H1 (cell line): ENCODE measurements around the gene GSTT4. TPM values are rescaled to one million over a fixed set of nuclear protein-coding genes. Genes with fewer than 3 reads are reported as not detected.

Experiments
- CTCF ChIA-PET: fragments of 300-600 bp; sonication (Branson Sonifier 250); formaldehyde crosslinking; loops from one replicate; lab custom pipeline; 2021; ENCODE audit not compliant: partially characterized antibody; lab: Charles Lee
- POLR2A ChIA-PET: fragments of 300-600 bp; sonication (Branson Sonifier 250); formaldehyde crosslinking; loops from one replicate; lab custom pipeline; 2021; ENCODE audit warnings: inconsistent platforms; ENCODE audit not compliant: partially characterized antibody; lab: Charles Lee
- DNase-seq, 2 experiments: peaks; one replicate each; pipeline versions ENCODE4 v3.0.0 to v3.0.0-alpha.2; 2010 to 2022; ENCODE audit warnings: low spot score in 2 of 2, low read depth in 1 of 2, mixed read lengths in 1 of 2
- FAIRE-seq: peaks from 2 replicates; lab custom pipeline; 2011; peaks lifted over from hg19 to GRCh38; lab: Jason Lieb, UNC
- H2AFZ ChIP-seq: 2 replicates; pipeline ENCODE4 v1.8.1; 2012; ENCODE audit warnings: low read length, inconsistent platforms
- H2AK5ac ChIP-seq: 2 replicates; pipeline ENCODE4 v1.6.1; 2013; ENCODE audit warnings: low read depth, low read length
- H2BK120ac ChIP-seq: replicated peaks from 2 replicates; pipeline ENCODE3; 2013; ENCODE audit warnings: low read depth, low read length, inconsistent platforms
- H2BK12ac ChIP-seq: 2 replicates; pipeline ENCODE4 v1.6.1; 2013; ENCODE audit warnings: low read depth, low read length
- H2BK15ac ChIP-seq: 2 replicates; pipeline ENCODE4 v1.6.1; 2013; ENCODE audit warnings: low read length
- H2BK20ac ChIP-seq: 2 replicates; pipeline ENCODE4 v1.6.1; 2013; ENCODE audit warnings: low read length
- H2BK5ac ChIP-seq: 2 replicates; pipeline ENCODE4 v1.6.1; 2013; ENCODE audit warnings: low read depth, low read length
- H3K14ac ChIP-seq: 2 replicates; pipeline ENCODE4 v1.6.1; 2013; ENCODE audit warnings: inconsistent platforms; ENCODE audit not compliant: insufficient read length
- H3K18ac ChIP-seq: 2 replicates; pipeline ENCODE4 v1.6.1; 2013; ENCODE audit warnings: low read length; ENCODE audit errors: extremely low read depth
- H3K23ac ChIP-seq: 2 replicates; pipeline ENCODE4 v1.6.1; 2013; ENCODE audit warnings: inconsistent platforms; ENCODE audit not compliant: insufficient read length
- H3K23me2 ChIP-seq: 2 replicates; pipeline ENCODE4 v1.6.1; 2013; ENCODE audit warnings: low read depth, low read length
- H3K27ac ChIP-seq: 2 replicates; pipeline ENCODE4 v1.6.1; 2011; ENCODE audit warnings: low read depth, low read length, inconsistent platforms
- H3K27me3 ChIP-seq, 4 experiments: replicated peaks in 1 of 4; 1 replicate in 1 of 4; 2 replicates in 3 of 4; pipeline versions ENCODE4 v1.6.1 to v1.8.1; 2011 to 2013; ENCODE audit warnings: low read length in 3 of 4, mild to moderate bottlenecking in 3 of 4, inconsistent platforms in 2 of 4, mixed read lengths in 2 of 4, moderate library complexity in 1 of 4; ENCODE audit not compliant: control insufficient read depth in 3 of 4, insufficient read depth in 3 of 4; ENCODE audit errors: extremely low read depth in 1 of 4
- H3K36me3 ChIP-seq, 4 experiments: 2 replicates each; pipeline versions ENCODE4 v1.6.1 to v1.8.1; 2011 to 2013; ENCODE audit warnings: mild to moderate bottlenecking in 4 of 4, low read length in 3 of 4, moderate library complexity in 2 of 4, control low read depth in 1 of 4, inconsistent platforms in 1 of 4; ENCODE audit not compliant: insufficient read depth in 4 of 4, control insufficient read depth in 2 of 4
- H3K4ac ChIP-seq: replicated peaks from 2 replicates; pipeline ENCODE3; 2013; ENCODE audit warnings: low read length, low read depth, mixed read lengths, inconsistent platforms; ENCODE audit not compliant: insufficient read length
- H3K4me1 ChIP-seq, 4 experiments: replicated peaks in 1 of 4; 1 replicate in 1 of 4; 2 replicates in 3 of 4; pipeline versions ENCODE4 v1.6.1 to v1.8.1; 2011 to 2013; ENCODE audit warnings: low read length in 3 of 4, inconsistent platforms in 2 of 4, mixed read lengths in 1 of 4; ENCODE audit not compliant: insufficient read depth in 4 of 4, control insufficient read depth in 3 of 4
- H3K4me2 ChIP-seq, 2 experiments: 2 replicates each; pipeline versions ENCODE4 v1.6.1 to v1.8.1; 2011 to 2013; ENCODE audit warnings: low read depth in 2 of 2, low read length in 2 of 2, control low read depth in 1 of 2, inconsistent platforms in 1 of 2, mild to moderate bottlenecking in 1 of 2; ENCODE audit not compliant: insufficient read depth in 1 of 2
- H3K4me3 ChIP-seq, 4 experiments: fragments of 200-600, 300-600 bp in 1 of 4; sonication (generic), shearing (Covaris generic), sonication (Bioruptor Twin) in 1 of 4; 2 replicates each; pipeline versions ENCODE4 v1.5.1 to v1.8.1; 2011 to 2016; ENCODE audit warnings: low read length in 4 of 4, low read depth in 3 of 4, control low read depth in 2 of 4, inconsistent platforms in 2 of 4, mild to moderate bottlenecking in 2 of 4, mixed read lengths in 1 of 4, moderate library complexity in 1 of 4; ENCODE audit not compliant: insufficient read depth in 2 of 4; ENCODE audit errors: extremely low read depth in 1 of 4
- H3K56ac ChIP-seq: replicated peaks from 2 replicates; pipeline ENCODE3; 2013; ENCODE audit warnings: low read depth, mild to moderate bottlenecking, mixed read lengths, low read length, inconsistent platforms; ENCODE audit not compliant: insufficient read length
- H3K79me1 ChIP-seq: 2 replicates; pipeline ENCODE4 v1.6.1; 2013; ENCODE audit warnings: low read depth, low read length, control low read depth
- H3K79me2 ChIP-seq, 2 experiments: 2 replicates each; pipeline versions ENCODE4 v1.6.1 to v1.8.1; 2012 to 2013; ENCODE audit warnings: low read length in 2 of 2, mild to moderate bottlenecking in 2 of 2, inconsistent platforms in 1 of 2; ENCODE audit not compliant: insufficient read depth in 2 of 2, control insufficient read depth in 1 of 2
- H3K9ac ChIP-seq, 4 experiments: replicated peaks in 1 of 4; 1 replicate in 1 of 4; 2 replicates in 3 of 4; pipeline versions ENCODE4 v1.6.1 to v1.8.1; 2011 to 2013; ENCODE audit warnings: low read depth in 3 of 4, low read length in 3 of 4, control low read depth in 2 of 4, mild to moderate bottlenecking in 2 of 4, moderate library complexity in 2 of 4, inconsistent platforms in 1 of 4; ENCODE audit errors: extremely low read depth in 1 of 4
- H3K9me3 ChIP-seq, 2 experiments: 2 replicates each; pipeline versions ENCODE4 v1.6.1 to v1.8.1; 2012 to 2013; ENCODE audit warnings: mild to moderate bottlenecking in 2 of 2, moderate library complexity in 2 of 2, control low read depth in 1 of 2, inconsistent platforms in 1 of 2, low read depth in 1 of 2, low read length in 1 of 2, mixed read lengths in 1 of 2; ENCODE audit not compliant: insufficient read depth in 2 of 2
- H4K20me1 ChIP-seq, 2 experiments: replicated peaks in 1 of 2; 2 replicates each; pipeline versions ENCODE3 to v1.8.1; 2011 to 2013; ENCODE audit warnings: inconsistent platforms in 2 of 2, low read length in 2 of 2, mild to moderate bottlenecking in 1 of 2; ENCODE audit not compliant: insufficient read depth in 2 of 2, control insufficient read depth in 1 of 2
- H4K5ac ChIP-seq: 2 replicates; pipeline ENCODE4 v1.6.1; 2013; ENCODE audit warnings: low read length, low read depth, mixed read lengths, inconsistent platforms; ENCODE audit not compliant: insufficient read length
- H4K8ac ChIP-seq: 2 replicates; pipeline ENCODE4 v1.8.0; 2013; ENCODE audit warnings: mild to moderate bottlenecking, moderate library complexity, low read length, inconsistent platforms; ENCODE audit not compliant: insufficient read depth; ENCODE audit errors: extremely low read depth
- H4K91ac ChIP-seq: replicated peaks from 2 replicates; pipeline ENCODE3; 2013; ENCODE audit warnings: low read length, mixed read lengths, inconsistent platforms; ENCODE audit not compliant: insufficient read length
- KDM1A ChIP-seq: fragments of 200-600, 300-600 bp; sonication (generic); IDR thresholded peaks from 2 replicates; pipeline ENCODE4 v1.7.1; 2016; ENCODE audit warnings: mild to moderate bottlenecking, low read length, borderline replicate concordance
- POLR2A ChIP-seq, 2 experiments: IDR thresholded peaks; 1 replicate in 1 of 2; 2 replicates in 1 of 2; pipeline ENCODE4 v1.6.1; 2011; ENCODE audit warnings: low read depth in 2 of 2, low read length in 2 of 2, mild to moderate bottlenecking in 2 of 2; ENCODE audit errors: control extremely low read depth in 1 of 2
- POLR2AphosphoS5 ChIP-seq: IDR thresholded peaks from 2 replicates; pipeline ENCODE4 v1.6.1; 2011; ENCODE audit warnings: low read depth, low read length
- TAF1 ChIP-seq: IDR thresholded peaks from 2 replicates; pipeline ENCODE4 v1.6.1; 2011; ENCODE audit warnings: mild to moderate bottlenecking, low read depth, low read length
- TCF12 ChIP-seq: IDR thresholded peaks from 2 replicates; pipeline ENCODE4 v1.6.1; 2011; ENCODE audit warnings: low read depth, mild to moderate bottlenecking, low read length
- ZNF274 ChIP-seq: IDR thresholded peaks from 2 replicates; pipeline ENCODE4 v1.7.0; 2012; ENCODE audit warnings: low read length, borderline replicate concordance; ENCODE audit errors: extremely low read depth
- WGBS, 2 experiments: shearing (Covaris generic) in 1 of 2; methylation state at CpG; one replicate each; pipeline versions ENCODE4 v1.1.6 to v1.1.7; 2013 to 2015; ENCODE audit warnings: low lambda C conversion rate in 2 of 2, mixed read lengths in 2 of 2, inconsistent platforms in 1 of 2, low coverage in 1 of 2, missing lambda C conversion rate in 1 of 2; ENCODE audit not compliant: insufficient replicate concordance in 2 of 2, insufficient coverage in 1 of 2, insufficient read length in 1 of 2; ENCODE audit errors: extremely low coverage in 1 of 2, missing lambda C conversion rate in 1 of 2; 5-methylcytosine and 5-hydroxymethylcytosine counted together
- polyA plus RNA-seq, 7 experiments: library from polyadenylated mRNA; depleted of rRNA in 3 of 7; stranded (reverse) in 5 of 7; unstranded in 2 of 7; fragments of >200 nt in 5 of 7; fragments of 200-250 nt in 2 of 7; gene quantifications; 1 replicate in 5 of 7; 2 replicates in 1 of 7; 4 replicates in 1 of 7; pipeline versions ENCODE4 v1.2.1 to v1.2.3, GENCODE V29; 2011 to 2013; ENCODE audit warnings: missing spikeins in 2 of 7, mixed read lengths in 2 of 7
- total RNA-seq: library from RNA; stranded (reverse); fragmentation: NEBNext Ultra II Directional; extraction: Animal tissue kit (Norgen Biotek cat#: 25700); gene quantifications from 2 replicates; pipeline ENCODE4 v1.2.1, GENCODE V29; 2021

GSTT4 gene
- total and polyA plus RNA-seq, 2 of the 8 experiments (the other 6 are each of a cell fraction or from before 2014, with no cell fraction given), result 0.14 TPM; not detected in 1

DNA sequence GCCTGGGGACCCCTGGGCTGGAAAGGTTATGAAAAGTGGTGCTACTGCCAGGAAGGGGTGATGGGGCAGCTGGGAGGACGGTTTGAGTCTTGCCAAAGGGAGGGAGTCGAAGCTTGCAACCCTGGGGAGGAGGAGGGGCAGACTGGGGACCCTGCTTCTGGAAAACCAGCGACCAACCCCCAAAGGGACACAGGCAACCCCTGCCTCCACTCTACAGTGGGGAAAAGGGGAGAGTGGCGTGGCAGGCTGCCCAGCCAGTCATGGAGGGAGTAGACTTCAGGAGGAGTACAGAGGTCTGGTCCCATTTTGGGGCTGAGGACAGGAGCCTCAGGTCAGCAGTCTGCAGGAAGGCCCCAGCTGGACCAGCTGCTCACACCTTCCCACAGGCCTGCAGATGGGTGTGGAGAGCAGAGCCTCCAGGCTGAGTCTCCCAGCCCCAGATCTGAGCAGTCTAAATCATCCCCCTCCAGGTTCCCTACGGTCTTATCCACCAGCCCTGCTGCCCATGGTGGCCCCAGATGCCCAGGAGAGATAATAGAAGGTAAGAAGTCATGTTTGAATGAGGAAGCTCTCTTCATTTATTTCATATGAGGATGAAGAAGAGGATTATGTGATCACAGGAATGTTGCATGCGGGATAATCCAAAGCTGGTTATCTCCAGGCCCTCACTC is 34.3 kb downstream of the GSTT4 start:
- Histone ChIP-seq H3K9ac (no peak overlapping the region; a peak in 1 of 7 replicates), H3K23me2 (peaks cover 6% of the 10 kb centered on the region; the same call in 1 of the 2 replicates), H2BK15ac (no peak overlapping the region), H3K79me2 (peaks cover 0 to 11% of the 10 kb centered on the region in 2 experiments; a peak in 1 of 4 replicates), H3K4ac (no peak overlapping the region), H3K56ac (no peak overlapping the region), H3K18ac (no peak overlapping the region), H2BK120ac (no peak overlapping the region), H4K20me1 (peaks cover 9 to 18% of the 10 kb centered on the region in 2 experiments), H3K4me2 (no peak overlapping the region; a peak in 1 of 4 replicates), H4K91ac (no peak overlapping the region), H3K14ac (no peak overlapping the region), H3K27me3 (no peaks in the 10 kb centered on the region), H2AFZ (no peak overlapping the region), H3K23ac (no peak overlapping the region), H2AK5ac (no peak overlapping the region), H3K27ac (no peak overlapping the region), H3K4me1 (no peaks in the 10 kb centered on the region), H3K9me3 (no peaks in the 10 kb centered on the region), H3K4me3 (no peak overlapping the region), H4K5ac (no peak overlapping the region), H4K8ac (no peak overlapping the region), H2BK5ac (no peak overlapping the region), H3K36me3 (peaks cover 5 to 26% (median 17%) of the 10 kb centered on the region in 4 experiments; a peak in 7 of 8 replicates), H3K79me1 (peaks cover 6% of the 10 kb centered on the region; the same call in 1 of the 2 replicates), H2BK12ac (no peak overlapping the region), H2BK20ac (no peak overlapping the region)
- ChIA-PET CTCF (interaction anchor here (1.2 to 1.5 kb wide), 2 partner anchors 41 to 42 kb away, joined by 3 read pairs; no protein-coding TSS in a partner anchor), POLR2A (interaction anchor here (0.7 to 1.8 kb wide), 9 partner anchors 33 to 206 kb away, joined by 3 to 11 read pairs (median 3); partner anchors contain the start of gene SLC2A11)
- WGBS, 2 experiments, result 90% methylated on average over 5 of the region's 6 CpGs; no CpG with 5 or more reads in 1 of the 2 experiments
- peak in 1 of 2 experiments; percentile 36 for DNase-seq
- TF ChIP-seq POLR2A (IDR thresholded peaks at IDR 0.05; ENCODE audit: control extremely low read depth in 1 of 2, low read depth in 2 of 2, low read length in 2 of 2) (peak; percentile 45 to 47; a peak in 2 of 3 replicates), POLR2AphosphoS5 (peak; percentile 69), KDM1A (no peak), ZNF274 (no peak), TCF12 (no peak), TAF1 (no peak)
- TF ChIP-seq, all 59 proteins: peak for 2
- FAIRE-seq, result no peak
